H1 (cell line): ENCODE measurements around the gene PPIL6.
A peak's percentile ranks its signal among the peaks of the same experiment; 100 is the strongest.

Experiments used
- BACH1 ChIP-seq: IDR thresholded peaks from 2 replicates; pipeline ENCODE4 v1.6.1; 2012; ENCODE audit warnings: low read length, improper control_type of control experiment
- CREB1 ChIP-seq: IDR thresholded peaks from 2 replicates; pipeline ENCODE4 v1.6.1; 2012; ENCODE audit warnings: inconsistent platforms
- CTCF ChIP-seq, 3 experiments: IDR thresholded peaks; 1 replicate in 2 of 3; 2 replicates in 1 of 3; pipeline versions ENCODE4 v1.5.1 to v1.6.1; 2011; ENCODE audit warnings: low read length in 3 of 3, mild to moderate bottlenecking in 3 of 3, inconsistent platforms in 2 of 3, low read depth in 1 of 3, moderate library complexity in 1 of 3; ENCODE audit not compliant: insufficient read depth in 1 of 3; ENCODE audit errors: control extremely low read depth in 1 of 3
- EZH2 ChIP-seq: fragments of 200-600 bp; sonication (generic); IDR thresholded peaks from 2 replicates; pipeline ENCODE4 v1.7.1; 2012; ENCODE audit warnings: low read depth, mild to moderate bottlenecking, moderate library complexity, low read length, inconsistent platforms; ENCODE audit not compliant: severe bottlenecking
- FOSL1 ChIP-seq: IDR thresholded peaks from 2 replicates; pipeline ENCODE4 v1.6.1; 2011; ENCODE audit warnings: mild to moderate bottlenecking, low read depth, low read length, moderate library complexity; ENCODE audit not compliant: insufficient read depth
- NANOG ChIP-seq: IDR thresholded peaks from 2 replicates; pipeline ENCODE4 v1.6.1; 2011; ENCODE audit warnings: low read length, low read depth, mild to moderate bottlenecking, inconsistent platforms; ENCODE audit not compliant: insufficient read depth, poor library complexity, severe bottlenecking
- PHF8 ChIP-seq: fragments of 200-600 bp; sonication (generic); conservative IDR thresholded peaks from 2 replicates; pipeline ENCODE4 v1.7.1; 2012; ENCODE audit warnings: low read depth, mild to moderate bottlenecking, inconsistent platforms, low read length, moderate library complexity
- POLR2A ChIP-seq, 2 experiments: IDR thresholded peaks; 1 replicate in 1 of 2; 2 replicates in 1 of 2; pipeline ENCODE4 v1.6.1; 2011; ENCODE audit warnings: low read depth in 2 of 2, low read length in 2 of 2, mild to moderate bottlenecking in 2 of 2; ENCODE audit errors: control extremely low read depth in 1 of 2
- POLR2AphosphoS5 ChIP-seq: IDR thresholded peaks from 2 replicates; pipeline ENCODE4 v1.6.1; 2011; ENCODE audit warnings: low read depth, low read length
- SIN3A ChIP-seq, 2 experiments: IDR thresholded peaks in 1 of 2; conservative IDR thresholded peaks in 1 of 2; 2 replicates each; pipeline ENCODE4 v1.6.1; 2011 to 2012; ENCODE audit warnings: low read length in 2 of 2, improper control_type of control experiment in 1 of 2, low read depth in 1 of 2, mild to moderate bottlenecking in 1 of 2
- SP1 ChIP-seq: IDR thresholded peaks from 2 replicates; pipeline ENCODE4 v1.6.1; 2011; ENCODE audit warnings: low read depth, low read length
- TEAD4 ChIP-seq: IDR thresholded peaks from 2 replicates; pipeline ENCODE4 v1.6.1; 2012; ENCODE audit warnings: low read depth, low read length, inconsistent platforms, mixed read lengths
- TF ChIP-seq, protein P1 (sequence below): IDR thresholded peaks from 2 replicates; pipeline ENCODE4 v1.6.1; 2012; ENCODE audit warnings: low read length, inconsistent platforms

DNA sequence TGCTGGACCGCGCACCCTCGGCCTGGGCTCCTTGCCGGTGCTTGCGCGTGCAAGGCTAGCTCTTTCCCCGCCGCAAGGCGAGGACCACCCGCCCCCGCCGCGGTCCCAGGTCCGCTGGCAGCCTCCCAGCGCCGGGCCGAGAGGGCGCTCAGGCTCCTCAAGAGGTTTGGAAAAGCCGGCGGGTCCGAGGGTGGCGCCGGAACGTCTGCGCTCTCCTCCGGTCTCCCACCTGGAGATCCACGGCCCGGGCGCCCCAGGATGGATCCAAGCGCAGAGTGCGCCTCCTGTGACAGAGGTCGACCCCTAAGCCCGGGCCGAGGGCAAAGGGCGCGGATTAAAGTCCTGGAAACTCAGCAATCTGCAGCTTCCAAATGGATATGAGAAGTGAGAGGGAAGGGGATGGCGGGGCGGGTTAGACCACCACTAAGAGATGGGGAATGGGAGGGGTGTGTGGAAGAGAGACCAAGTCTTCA, 15.7 kb upstream of the PPIL6 start:
- TF ChIP-seq SP1 (no peak), FOSL1 (no peak), EZH2 (no peak), CREB1 (no peak), SIN3A (conservative IDR thresholded peaks at IDR 0.05 in 1 of 2, IDR thresholded peaks at IDR 0.05 in 1 of 2; ENCODE audit: low read depth in 1 of 2, low read length in 2 of 2) (no peak; a peak in 1 of 4 replicates), CTCF (IDR thresholded peaks at IDR 0.05; ENCODE audit: control extremely low read depth in 1 of 3, insufficient read depth in 1 of 3, low read depth in 1 of 3, low read length in 3 of 3) (no peak), NANOG (no peak), BACH1 (no peak), POLR2A (IDR thresholded peaks at IDR 0.05; ENCODE audit: control extremely low read depth in 1 of 2, low read depth in 2 of 2, low read length in 2 of 2) (no peak), PHF8 (peak; percentile 17; the same call in 1 of the 2 replicates), TEAD4 (no peak), POLR2AphosphoS5 (no peak)
- TF ChIP-seq, protein P1, sequence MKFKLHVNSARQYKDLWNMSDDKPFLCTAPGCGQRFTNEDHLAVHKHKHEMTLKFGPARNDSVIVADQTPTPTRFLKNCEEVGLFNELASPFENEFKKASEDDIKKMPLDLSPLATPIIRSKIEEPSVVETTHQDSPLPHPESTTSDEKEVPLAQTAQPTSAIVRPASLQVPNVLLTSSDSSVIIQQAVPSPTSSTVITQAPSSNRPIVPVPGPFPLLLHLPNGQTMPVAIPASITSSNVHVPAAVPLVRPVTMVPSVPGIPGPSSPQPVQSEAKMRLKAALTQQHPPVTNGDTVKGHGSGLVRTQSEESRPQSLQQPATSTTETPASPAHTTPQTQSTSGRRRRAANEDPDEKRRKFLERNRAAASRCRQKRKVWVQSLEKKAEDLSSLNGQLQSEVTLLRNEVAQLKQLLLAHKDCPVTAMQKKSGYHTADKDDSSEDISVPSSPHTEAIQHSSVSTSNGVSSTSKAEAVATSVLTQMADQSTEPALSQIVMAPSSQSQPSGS: no peak
